Measurements from ENCODE around the gene ACTN3. TPM values are rescaled to one million over a fixed set of nuclear protein-coding genes. Genes with fewer than 3 reads are reported as not detected.
A peak's percentile ranks its signal among the peaks of the same experiment; 100 is the strongest.

Gene ACTN3
- polyA plus RNA-seq, 4 donors, result 0.01 to 0.19 TPM; not detected in 2

DNA sequence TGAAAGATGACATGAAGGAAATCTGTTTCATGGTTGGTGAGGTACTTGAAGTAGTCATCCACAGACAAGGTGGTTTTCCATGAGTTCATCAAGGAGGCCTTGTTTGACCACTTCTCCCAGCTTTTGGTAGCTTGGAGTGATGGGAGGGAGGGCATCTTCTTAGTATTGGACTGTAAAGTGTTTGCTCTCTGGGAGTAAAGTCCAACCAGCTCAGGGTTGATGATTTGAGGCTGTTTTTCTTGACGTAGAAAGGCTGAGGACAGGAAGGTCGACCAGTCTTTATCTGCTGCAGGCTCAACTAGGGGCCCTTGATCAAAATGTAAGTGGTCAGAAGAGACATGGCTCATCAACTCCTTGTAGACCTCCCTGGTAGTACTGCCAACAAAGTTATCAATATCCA is 44.5 kb downstream of the ACTN3 start:
- Histone ChIP-seq H3K27ac (ENCODE audit: low read depth in 1 of 3, low read length in 2 of 3) (no peak overlapping the region), H3K9me3 (ENCODE audit: control insufficient read depth in 2 of 2, insufficient read depth in 1 of 2, low read depth in 1 of 2, low read length in 1 of 2) (peaks cover 0 to 27% of the 10 kb centered on the region in 2 donors), H3K36me3 (ENCODE audit: control insufficient read depth in 3 of 3, insufficient read depth in 2 of 3, low read depth in 1 of 3, low read length in 3 of 3) (peaks cover 0 to 5% (median 0%) of the 10 kb centered on the region in 3 donors), H3K4me3 (ENCODE audit: low read depth in 1 of 3, low read length in 3 of 3) (no peak overlapping the region), H3K27me3 (ENCODE audit: control insufficient read depth in 3 of 3, insufficient read depth in 3 of 3, low read length in 3 of 3) (no peaks in the 10 kb centered on the region), H3K4me1 (ENCODE audit: control insufficient read depth in 3 of 3, insufficient read depth in 2 of 3, low read depth in 1 of 3, low read length in 2 of 3) (peaks cover 3 to 25% (median 6%) of the 10 kb centered on the region in 3 donors)
- no peak for FAIRE-seq
- DNase-seq, result no peak
- WGBS, 3 donors, result 17 to 54% (median 47%) methylated on average over 2 of the region's 2 CpGs

DNA sequence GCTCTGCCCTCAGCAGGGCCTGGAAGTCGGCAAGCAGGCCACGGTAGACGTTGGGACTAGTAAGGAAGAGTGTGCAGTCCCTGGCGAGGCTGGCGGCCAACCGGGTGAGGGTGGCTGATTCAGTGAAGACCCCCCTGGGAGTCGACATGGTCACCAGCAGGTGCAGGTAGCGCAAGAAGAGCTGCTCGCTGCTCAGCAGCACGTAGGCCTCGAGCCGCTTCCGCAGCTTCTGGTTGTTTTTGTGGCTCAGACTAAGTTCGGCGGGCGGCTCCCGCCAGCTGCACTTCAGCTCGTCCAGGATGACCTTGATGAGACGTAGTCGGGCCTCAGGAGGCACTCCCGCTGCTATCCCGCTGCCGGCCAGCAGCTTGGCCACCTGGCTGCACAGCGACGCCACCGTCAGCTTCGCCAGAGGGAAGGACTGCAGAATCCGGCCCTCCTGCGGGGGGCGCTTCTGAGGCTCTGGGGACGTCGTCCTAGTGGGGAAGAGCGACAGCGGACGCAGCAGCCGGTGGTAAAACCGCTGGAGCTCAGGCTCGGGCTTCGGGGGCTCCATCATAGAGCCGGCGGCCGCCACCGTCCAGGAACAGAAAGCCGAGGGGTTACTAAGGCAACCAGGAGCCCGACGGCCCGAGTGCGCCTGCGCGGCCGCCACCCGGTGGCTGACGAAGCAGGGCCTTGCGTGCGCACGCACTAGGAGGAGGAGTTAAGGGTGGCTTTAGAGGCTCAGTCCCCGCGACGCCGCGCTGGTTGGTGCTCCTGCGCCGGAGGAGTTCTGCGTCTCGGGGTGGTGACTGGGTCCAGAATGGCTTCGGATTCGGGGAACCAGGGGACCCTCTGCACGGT is 46.0 kb downstream of the ACTN3 start, which contains the start of the genes CCDC87 and CCS:
Gene CCDC87 (minus strand): TSS at position 607 of the 846 bp plus-strand sequence. CDS start 48 bp downstream, at position 559.
Gene CCS (plus strand): TSS at position 729 of the 846 bp plus-strand sequence. CDS start 77 bp downstream, at position 806.
- FAIRE-seq (no peak), DNase-seq (peak; percentile 98 to 99)
- Histone ChIP-seq H3K27me3 (ENCODE audit: control insufficient read depth in 3 of 3, insufficient read depth in 3 of 3, low read length in 3 of 3) (no peaks in the 10 kb centered on the region), H3K4me1 (ENCODE audit: control insufficient read depth in 3 of 3, insufficient read depth in 2 of 3, low read depth in 1 of 3, low read length in 2 of 3) (peaks cover 3 to 25% (median 6%) of the 10 kb centered on the region in 3 donors), H3K27ac (ENCODE audit: low read depth in 1 of 3, low read length in 2 of 3) (peak within 1 kb of the TSS; percentile 71 to 81 (median 73)), H3K4me3 (ENCODE audit: low read depth in 1 of 3, low read length in 3 of 3) (peak within 1 kb of the TSS; percentile 58 to 84 (median 74)), H3K9me3 (ENCODE audit: control insufficient read depth in 2 of 2, insufficient read depth in 1 of 2, low read depth in 1 of 2, low read length in 1 of 2) (peaks cover 0 to 24% of the 10 kb centered on the region in 2 donors), H3K36me3 (ENCODE audit: control insufficient read depth in 3 of 3, insufficient read depth in 2 of 3, low read depth in 1 of 3, low read length in 3 of 3) (peaks cover 0 to 7% (median 0%) of the 10 kb centered on the region in 3 donors)
- 16 to 18% (median 18%) methylated on average over 63 to 68 of the region's 68 CpGs for WGBS, 3 donors

- FAIRE-seq (no peak), DNase-seq (peak in 1 of 2 donors; percentile 18)
- WGBS, 3 donors, result 3 to 6% (median 6%) methylated on average over 11 to 12 of the region's 12 CpGs
- H3K27ac ChIP-seq (ENCODE audit: low read depth in 1 of 3, low read length in 2 of 3), result peak overlapping the region; percentile 71 to 81 (median 73)
- no peaks in the 10 kb centered on the region for H3K27me3 ChIP-seq (ENCODE audit: control insufficient read depth in 3 of 3, insufficient read depth in 3 of 3, low read length in 3 of 3)
- H3K9me3 ChIP-seq (ENCODE audit: control insufficient read depth in 2 of 2, insufficient read depth in 1 of 2, low read depth in 1 of 2, low read length in 1 of 2), result peaks cover 0 to 24% of the 10 kb centered on the region in 2 donors
- H3K36me3 ChIP-seq (ENCODE audit: control insufficient read depth in 3 of 3, insufficient read depth in 2 of 3, low read depth in 1 of 3, low read length in 3 of 3), result peaks cover 0 to 7% (median 0%) of the 10 kb centered on the region in 3 donors
- H3K4me1 ChIP-seq (ENCODE audit: control insufficient read depth in 3 of 3, insufficient read depth in 2 of 3, low read depth in 1 of 3, low read length in 2 of 3), result peaks cover 3 to 25% (median 6%) of the 10 kb centered on the region in 3 donors
- peak overlapping the region; percentile 34 to 84 (median 74) for H3K4me3 ChIP-seq (ENCODE audit: low read depth in 1 of 3, low read length in 3 of 3)
Measured at GRCh38 chr11:66593303-66593635, 46.6 kb downstream of the ACTN3 start.

GRCh38 chr11:66593650-66594049 is 46.9 kb downstream of the ACTN3 start:
- Histone ChIP-seq H3K27ac (ENCODE audit: low read depth in 1 of 3, low read length in 2 of 3) (peak overlapping the region in 2 of 3 donors; percentile 73 to 81), H3K27me3 (ENCODE audit: control insufficient read depth in 3 of 3, insufficient read depth in 3 of 3, low read length in 3 of 3) (no peaks in the 10 kb centered on the region), H3K4me1 (ENCODE audit: control insufficient read depth in 3 of 3, insufficient read depth in 2 of 3, low read depth in 1 of 3, low read length in 2 of 3) (peaks cover 3 to 25% (median 6%) of the 10 kb centered on the region in 3 donors), H3K36me3 (ENCODE audit: control insufficient read depth in 3 of 3, insufficient read depth in 2 of 3, low read depth in 1 of 3, low read length in 3 of 3) (peaks cover 0 to 7% (median 0%) of the 10 kb centered on the region in 3 donors), H3K4me3 (ENCODE audit: low read depth in 1 of 3, low read length in 3 of 3) (peak overlapping the region in 2 of 3 donors; percentile 74 to 84), H3K9me3 (ENCODE audit: control insufficient read depth in 2 of 2, insufficient read depth in 1 of 2, low read depth in 1 of 2, low read length in 1 of 2) (peaks cover 0 to 24% of the 10 kb centered on the region in 2 donors)
- FAIRE-seq (no peak), DNase-seq (no peak)
- whole genome bisulfite sequencing, 3 donors, result 24 to 63% (median 39%) methylated on average over 7 of the region's 7 CpGs

- DNase-seq (peak; percentile 12 to 43), FAIRE-seq (no peak)
- Histone ChIP-seq H3K4me3 (ENCODE audit: low read depth in 1 of 3, low read length in 3 of 3) (no peak overlapping the region), H3K4me1 (ENCODE audit: control insufficient read depth in 3 of 3, insufficient read depth in 2 of 3, low read depth in 1 of 3, low read length in 2 of 3) (peaks cover 3 to 25% (median 6%) of the 10 kb centered on the region in 3 donors), H3K9me3 (ENCODE audit: control insufficient read depth in 2 of 2, insufficient read depth in 1 of 2, low read depth in 1 of 2, low read length in 1 of 2) (peaks cover 0 to 22% of the 10 kb centered on the region in 2 donors), H3K27me3 (ENCODE audit: control insufficient read depth in 3 of 3, insufficient read depth in 3 of 3, low read length in 3 of 3) (no peaks in the 10 kb centered on the region), H3K36me3 (ENCODE audit: control insufficient read depth in 3 of 3, insufficient read depth in 2 of 3, low read depth in 1 of 3, low read length in 3 of 3) (peaks cover 0 to 24% (median 5%) of the 10 kb centered on the region in 3 donors), H3K27ac (ENCODE audit: low read depth in 1 of 3, low read length in 2 of 3) (peak overlapping the region in 2 of 3 donors; percentile 74 to 86)
- WGBS, 3 donors, result 37 to 55% (median 54%) methylated on average over 5 of the region's 5 CpGs
Measured at GRCh38 chr11:66595245-66595904, 48.7 kb downstream of the ACTN3 start.

DNA sequence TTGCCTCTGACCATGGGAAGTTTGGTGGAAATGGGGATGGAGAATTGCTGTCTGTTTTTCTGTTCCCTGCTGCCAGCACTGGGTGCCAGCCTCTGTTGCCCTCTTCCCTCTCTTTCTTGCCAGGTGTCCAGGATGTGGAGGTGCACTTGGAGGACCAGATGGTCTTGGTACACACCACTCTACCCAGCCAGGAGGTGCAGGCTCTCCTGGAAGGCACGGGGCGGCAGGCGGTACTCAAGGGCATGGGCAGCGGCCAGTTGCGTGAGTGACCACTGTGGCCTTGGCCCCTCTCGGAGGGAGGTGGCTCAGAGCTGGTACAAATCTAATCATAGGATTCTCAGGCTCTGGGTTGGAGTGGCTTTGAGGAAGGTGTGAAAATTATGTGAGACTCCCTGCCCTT is 52.3 kb downstream of the ACTN3 start:
- H3K9me3 ChIP-seq (ENCODE audit: control insufficient read depth in 2 of 2, insufficient read depth in 1 of 2, low read depth in 1 of 2, low read length in 1 of 2), result no peaks in the 10 kb centered on the region
- H3K4me3 ChIP-seq (ENCODE audit: low read depth in 1 of 3, low read length in 3 of 3), result no peak overlapping the region
- DNase-seq, result no peak
- no peak overlapping the region for H3K27ac ChIP-seq (ENCODE audit: low read depth in 1 of 3, low read length in 2 of 3)
- H3K27me3 ChIP-seq (ENCODE audit: control insufficient read depth in 3 of 3, insufficient read depth in 3 of 3, low read length in 3 of 3), result no peaks in the 10 kb centered on the region
- H3K4me1 ChIP-seq (ENCODE audit: control insufficient read depth in 3 of 3, insufficient read depth in 2 of 3, low read depth in 1 of 3, low read length in 2 of 3), result peaks cover 0 to 11% (median 2%) of the 10 kb centered on the region in 3 donors
- H3K36me3 ChIP-seq (ENCODE audit: control insufficient read depth in 3 of 3, insufficient read depth in 2 of 3, low read depth in 1 of 3, low read length in 3 of 3), result peaks cover 2 to 43% (median 7%) of the 10 kb centered on the region in 3 donors
- WGBS, 3 donors, result 96 to 98% (median 96%) methylated on average over 6 of the region's 6 CpGs
- FAIRE-seq, result no peak

GRCh38 chr11:66600219-66600618 is 53.5 kb downstream of the ACTN3 start:
- WGBS, 3 donors, result 82 to 91% (median 90%) methylated on average over 2 of the region's 2 CpGs
- Histone ChIP-seq H3K36me3 (ENCODE audit: control insufficient read depth in 3 of 3, insufficient read depth in 2 of 3, low read depth in 1 of 3, low read length in 3 of 3) (peaks cover 2 to 52% (median 7%) of the 10 kb centered on the region in 3 donors), H3K9me3 (ENCODE audit: control insufficient read depth in 2 of 2, insufficient read depth in 1 of 2, low read depth in 1 of 2, low read length in 1 of 2) (no peaks in the 10 kb centered on the region), H3K4me3 (ENCODE audit: low read depth in 1 of 3, low read length in 3 of 3) (no peak overlapping the region), H3K27me3 (ENCODE audit: control insufficient read depth in 3 of 3, insufficient read depth in 3 of 3, low read length in 3 of 3) (no peaks in the 10 kb centered on the region), H3K4me1 (ENCODE audit: control insufficient read depth in 3 of 3, insufficient read depth in 2 of 3, low read depth in 1 of 3, low read length in 2 of 3) (peaks cover 0 to 5% (median 2%) of the 10 kb centered on the region in 3 donors), H3K27ac (ENCODE audit: low read depth in 1 of 3, low read length in 2 of 3) (no peak overlapping the region)
- FAIRE-seq (no peak), DNase-seq (no peak)

- DNase-seq, result no peak
- no peaks in the 10 kb centered on the region for H3K27me3 ChIP-seq (ENCODE audit: control insufficient read depth in 3 of 3, insufficient read depth in 3 of 3, low read length in 3 of 3)
- peaks cover 2 to 57% (median 7%) of the 10 kb centered on the region in 3 donors for H3K36me3 ChIP-seq (ENCODE audit: control insufficient read depth in 3 of 3, insufficient read depth in 2 of 3, low read depth in 1 of 3, low read length in 3 of 3)
- FAIRE-seq, result no peak
- H3K9me3 ChIP-seq (ENCODE audit: control insufficient read depth in 2 of 2, insufficient read depth in 1 of 2, low read depth in 1 of 2, low read length in 1 of 2), result no peaks in the 10 kb centered on the region
- H3K4me3 ChIP-seq (ENCODE audit: low read depth in 1 of 3, low read length in 3 of 3), result no peak overlapping the region
- peaks cover 0 to under 1% (median 0%) of the 10 kb centered on the region in 3 donors for H3K4me1 ChIP-seq (ENCODE audit: control insufficient read depth in 3 of 3, insufficient read depth in 2 of 3, low read depth in 1 of 3, low read length in 2 of 3)
- 87 to 96% (median 95%) methylated on average over 4 of the region's 4 CpGs for WGBS, 3 donors
- no peak overlapping the region for H3K27ac ChIP-seq (ENCODE audit: low read depth in 1 of 3, low read length in 2 of 3)
Measured at GRCh38 chr11:66600631-66601233, 54.0 kb downstream of the ACTN3 start.

Measured in small intestine (tissue), 7 donors.